ENCODE data around the gene SESN3.

GRCh38 chr11:95138448-95138847, 92.6 kb downstream of the SESN3 start:
- TF ChIP-seq EP300 (conservative IDR thresholded peaks at IDR 0.05; ENCODE audit: poor library complexity, severe bottlenecking) (no peak), SMC3 (conservative IDR thresholded peaks at IDR 0.05; ENCODE audit: poor library complexity) (no peak), TAF1 (IDR thresholded peaks at IDR 0.05; ENCODE audit: low read depth) (no peak), POLR2AphosphoS5 (IDR thresholded peaks at IDR 0.05) (no peak), MXI1 (conservative IDR thresholded peaks at IDR 0.05; ENCODE audit: poor library complexity, severe bottlenecking) (no peak), EZH2 (IDR thresholded peaks at IDR 0.05; ENCODE audit: borderline replicate concordance, insufficient read depth, low read length, poor library complexity, severe bottlenecking) (no peak), RAD21 (conservative IDR thresholded peaks at IDR 0.05) (no peak)
- TF ChIP-seq, protein P1, sequence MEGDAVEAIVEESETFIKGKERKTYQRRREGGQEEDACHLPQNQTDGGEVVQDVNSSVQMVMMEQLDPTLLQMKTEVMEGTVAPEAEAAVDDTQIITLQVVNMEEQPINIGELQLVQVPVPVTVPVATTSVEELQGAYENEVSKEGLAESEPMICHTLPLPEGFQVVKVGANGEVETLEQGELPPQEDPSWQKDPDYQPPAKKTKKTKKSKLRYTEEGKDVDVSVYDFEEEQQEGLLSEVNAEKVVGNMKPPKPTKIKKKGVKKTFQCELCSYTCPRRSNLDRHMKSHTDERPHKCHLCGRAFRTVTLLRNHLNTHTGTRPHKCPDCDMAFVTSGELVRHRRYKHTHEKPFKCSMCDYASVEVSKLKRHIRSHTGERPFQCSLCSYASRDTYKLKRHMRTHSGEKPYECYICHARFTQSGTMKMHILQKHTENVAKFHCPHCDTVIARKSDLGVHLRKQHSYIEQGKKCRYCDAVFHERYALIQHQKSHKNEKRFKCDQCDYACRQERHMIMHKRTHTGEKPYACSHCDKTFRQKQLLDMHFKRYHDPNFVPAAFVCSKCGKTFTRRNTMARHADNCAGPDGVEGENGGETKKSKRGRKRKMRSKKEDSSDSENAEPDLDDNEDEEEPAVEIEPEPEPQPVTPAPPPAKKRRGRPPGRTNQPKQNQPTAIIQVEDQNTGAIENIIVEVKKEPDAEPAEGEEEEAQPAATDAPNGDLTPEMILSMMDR (IDR thresholded peaks at IDR 0.05; ENCODE audit: poor library complexity, severe bottlenecking): peak; percentile 25
- TF ChIP-seq, protein P2, sequence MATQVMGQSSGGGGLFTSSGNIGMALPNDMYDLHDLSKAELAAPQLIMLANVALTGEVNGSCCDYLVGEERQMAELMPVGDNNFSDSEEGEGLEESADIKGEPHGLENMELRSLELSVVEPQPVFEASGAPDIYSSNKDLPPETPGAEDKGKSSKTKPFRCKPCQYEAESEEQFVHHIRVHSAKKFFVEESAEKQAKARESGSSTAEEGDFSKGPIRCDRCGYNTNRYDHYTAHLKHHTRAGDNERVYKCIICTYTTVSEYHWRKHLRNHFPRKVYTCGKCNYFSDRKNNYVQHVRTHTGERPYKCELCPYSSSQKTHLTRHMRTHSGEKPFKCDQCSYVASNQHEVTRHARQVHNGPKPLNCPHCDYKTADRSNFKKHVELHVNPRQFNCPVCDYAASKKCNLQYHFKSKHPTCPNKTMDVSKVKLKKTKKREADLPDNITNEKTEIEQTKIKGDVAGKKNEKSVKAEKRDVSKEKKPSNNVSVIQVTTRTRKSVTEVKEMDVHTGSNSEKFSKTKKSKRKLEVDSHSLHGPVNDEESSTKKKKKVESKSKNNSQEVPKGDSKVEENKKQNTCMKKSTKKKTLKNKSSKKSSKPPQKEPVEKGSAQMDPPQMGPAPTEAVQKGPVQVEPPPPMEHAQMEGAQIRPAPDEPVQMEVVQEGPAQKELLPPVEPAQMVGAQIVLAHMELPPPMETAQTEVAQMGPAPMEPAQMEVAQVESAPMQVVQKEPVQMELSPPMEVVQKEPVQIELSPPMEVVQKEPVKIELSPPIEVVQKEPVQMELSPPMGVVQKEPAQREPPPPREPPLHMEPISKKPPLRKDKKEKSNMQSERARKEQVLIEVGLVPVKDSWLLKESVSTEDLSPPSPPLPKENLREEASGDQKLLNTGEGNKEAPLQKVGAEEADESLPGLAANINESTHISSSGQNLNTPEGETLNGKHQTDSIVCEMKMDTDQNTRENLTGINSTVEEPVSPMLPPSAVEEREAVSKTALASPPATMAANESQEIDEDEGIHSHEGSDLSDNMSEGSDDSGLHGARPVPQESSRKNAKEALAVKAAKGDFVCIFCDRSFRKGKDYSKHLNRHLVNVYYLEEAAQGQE (IDR thresholded peaks at IDR 0.05; ENCODE audit: borderline replicate concordance): no peak
